ENCODE measurements around the gene TBL2. TPM values are rescaled to one million over a fixed set of nuclear protein-coding genes. Genes with fewer than 3 reads are reported as not detected.
"Not testable (repeated sequence)": the region's sequence is repeated elsewhere in the genome, so short reads cannot be mapped to it uniquely, and the experiment has no call there.

Gene TBL2
- total and polyA plus RNA-seq, 10 of the 15 experiments (the other 5 are each of a cell fraction or from before 2014, with no cell fraction given) = 1.1 to 49.7 (median 26.7) TPM

DNA sequence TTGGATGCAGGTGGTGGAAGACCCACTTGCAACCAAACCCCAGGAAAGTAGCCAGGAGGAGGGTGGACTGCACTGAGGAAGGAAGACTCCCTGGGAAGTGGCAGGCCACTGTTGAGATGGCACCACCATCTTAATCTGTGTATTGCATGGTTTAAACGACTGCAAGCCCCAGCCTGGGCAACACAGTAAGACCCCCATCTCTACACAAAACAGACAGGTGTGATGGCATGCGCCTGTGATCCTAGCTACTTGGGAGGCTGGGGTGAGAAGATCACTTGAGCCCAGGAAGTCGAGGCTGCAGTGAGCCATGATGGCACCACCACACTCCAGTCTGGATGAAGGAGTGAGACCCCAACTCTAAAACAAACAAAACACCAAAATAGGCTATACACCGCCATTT lies 11.2 kb downstream of the TBL2 start:
- no TSS peak for BruUV-seq (replicated peaks)
- DNase-seq (ENCODE audit: low read depth, low spot score) (no peak), FAIRE-seq (no peak), ATAC-seq (no peak)
- TF ChIP-seq, protein P1, sequence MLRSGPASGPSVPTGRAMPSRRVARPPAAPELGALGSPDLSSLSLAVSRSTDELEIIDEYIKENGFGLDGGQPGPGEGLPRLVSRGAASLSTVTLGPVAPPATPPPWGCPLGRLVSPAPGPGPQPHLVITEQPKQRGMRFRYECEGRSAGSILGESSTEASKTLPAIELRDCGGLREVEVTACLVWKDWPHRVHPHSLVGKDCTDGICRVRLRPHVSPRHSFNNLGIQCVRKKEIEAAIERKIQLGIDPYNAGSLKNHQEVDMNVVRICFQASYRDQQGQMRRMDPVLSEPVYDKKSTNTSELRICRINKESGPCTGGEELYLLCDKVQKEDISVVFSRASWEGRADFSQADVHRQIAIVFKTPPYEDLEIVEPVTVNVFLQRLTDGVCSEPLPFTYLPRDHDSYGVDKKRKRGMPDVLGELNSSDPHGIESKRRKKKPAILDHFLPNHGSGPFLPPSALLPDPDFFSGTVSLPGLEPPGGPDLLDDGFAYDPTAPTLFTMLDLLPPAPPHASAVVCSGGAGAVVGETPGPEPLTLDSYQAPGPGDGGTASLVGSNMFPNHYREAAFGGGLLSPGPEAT (IDR thresholded peaks at IDR 0.05; ENCODE audit: low read depth) = no peak
- no peak for TF ChIP-seq FOXK2 (IDR thresholded peaks at IDR 0.05)
- no peak for TF ChIP-seq IKZF2 (IDR thresholded peaks at IDR 0.05)
- no peak for TF ChIP-seq BRCA1 (IDR thresholded peaks at IDR 0.05; ENCODE audit: low read depth, low read length)
- in situ Hi-C loops (cut with MboI) = no loop called here
- ChIA-PET POLR2A (interaction anchor here (1.1 to 1.7 kb wide), 2 partner anchors 45 to 46 kb away, joined by 3 to 6 read pairs; partner anchors contain the start of gene BAZ1B), CTCF (interaction anchor here (1.2 kb wide), 1 partner anchor 42 kb away, joined by 3 read pairs; no protein-coding TSS in a partner anchor), RAD21 (ENCODE audit: unreplicated experiment) (no interaction called here), SMC1A (ENCODE audit: uncharacterized antibody, unreplicated experiment) (interaction anchor here (1.8 kb wide), 2 partner anchors 10 to 48 kb away, joined by 3 to 4 read pairs; partner anchors contain the start of gene BCL7B)
- intact Hi-C loops (cut with micrococcal nuclease; ENCODE audit: unreplicated experiment) = no loop called here
- no peaks in the 10 kb centered on the region for H3K27me3 ChIP-seq (replicated peaks in 1 of 2; ENCODE audit: control insufficient read depth in 2 of 2, insufficient read depth in 2 of 2, low read length in 1 of 2)
- 71% methylated on average over 4 of the region's 4 CpGs for WGBS (ENCODE audit: insufficient coverage, insufficient replicate concordance, low lambda C conversion rate, missing lambda C conversion rate)
- H3K36me3 ChIP-seq (ENCODE audit: control insufficient read depth in 2 of 2, insufficient read depth in 2 of 2, low read length in 1 of 2) = peaks cover 3 to 10% of the 10 kb centered on the region in 2 experiments; a peak in 3 of 4 replicates
- no peak overlapping the region for H3K9ac ChIP-seq (ENCODE audit: control insufficient read depth, insufficient read depth, low read length)
- no peak overlapping the region for H3K27ac ChIP-seq (ENCODE audit: control insufficient read depth, insufficient read depth)
- H3K79me2 ChIP-seq (ENCODE audit: control insufficient read depth, insufficient read depth, low read length) = no peaks in the 10 kb centered on the region
- H2AFZ ChIP-seq (ENCODE audit: control insufficient read depth, low read depth, low read length) = no peak overlapping the region
- H4K20me1 ChIP-seq (ENCODE audit: control insufficient read depth, insufficient read depth) = no peaks in the 10 kb centered on the region
- no peaks in the 10 kb centered on the region for H3K9me3 ChIP-seq (replicated peaks; ENCODE audit: control insufficient read depth, insufficient read depth, low read length)
- H3K4me1 ChIP-seq (ENCODE audit: control insufficient read depth, insufficient read depth, low read length) = no peaks in the 10 kb centered on the region
- no peak overlapping the region for H3K4me3 ChIP-seq
- no peak overlapping the region for H3K4me2 ChIP-seq (ENCODE audit: control insufficient read depth, insufficient read depth)

GRCh38 chr7:73566431-73566830 lies 11.9 kb downstream of the TBL2 start:
- peaks cover 3 to 10% of the 10 kb centered on the region in 2 experiments; a peak in 3 of 4 replicates for H3K36me3 ChIP-seq (ENCODE audit: control insufficient read depth in 2 of 2, insufficient read depth in 2 of 2, low read length in 1 of 2)
- POLR2A ChIA-PET = interaction anchor here (0.6 to 1.7 kb wide), 2 partner anchors 12 to 44 kb away, joined by 6 to 8 read pairs; partner anchors contain the start of genes BAZ1B and TBL2
- H2AFZ ChIP-seq (ENCODE audit: control insufficient read depth, low read depth, low read length); H4K20me1 ChIP-seq (ENCODE audit: control insufficient read depth, insufficient read depth); H3K27ac ChIP-seq (ENCODE audit: control insufficient read depth, insufficient read depth); BruUV-seq (replicated peaks); H3K27me3 ChIP-seq (replicated peaks in 1 of 2; ENCODE audit: control insufficient read depth in 2 of 2, insufficient read depth in 2 of 2, low read length in 1 of 2); intact Hi-C loops (cut with micrococcal nuclease; ENCODE audit: unreplicated experiment); FAIRE-seq; ATAC-seq; H3K4me3 ChIP-seq; H3K9ac ChIP-seq (ENCODE audit: control insufficient read depth, insufficient read depth, low read length); DNase-seq (ENCODE audit: low read depth, low spot score); H3K79me2 ChIP-seq (ENCODE audit: control insufficient read depth, insufficient read depth, low read length); H3K9me3 ChIP-seq (replicated peaks; ENCODE audit: control insufficient read depth, insufficient read depth, low read length); in situ Hi-C loops (cut with MboI); H3K4me1 ChIP-seq (ENCODE audit: control insufficient read depth, insufficient read depth, low read length): not testable (repeated sequence)
- CTCF ChIA-PET = interaction anchor here (1.2 to 1.3 kb wide), 2 partner anchors 41 to 115 kb away, joined by 3 read pairs; no protein-coding TSS in a partner anchor
- RAD21 ChIA-PET (ENCODE audit: unreplicated experiment) = interaction anchor here (0.6 to 1.1 kb wide), 2 partner anchors 44 to 390 kb away, joined by 3 read pairs; partner anchors contain the start of gene BAZ1B
- H3K4me2 ChIP-seq (ENCODE audit: control insufficient read depth, insufficient read depth) = peak overlapping the region; percentile 46; the same call in 1 of the 2 replicates
- SMC1A ChIA-PET (ENCODE audit: uncharacterized antibody, unreplicated experiment) = interaction anchor here (0.8 to 1.8 kb wide), 4 partner anchors 9 to 47 kb away, joined by 3 to 4 read pairs (median 4); partner anchors contain the start of genes BCL7B and TBL2

Data from GM12878 (cell line).